ENCODE data around the gene FOXJ2. TPM values are rescaled to one million over a fixed set of nuclear protein-coding genes. Genes with fewer than 3 reads are reported as not detected.
"Not testable (repeated sequence)": the region's sequence is repeated elsewhere in the genome, so short reads cannot be mapped to it uniquely, and the experiment has no call there.

FOXJ2 gene
- polyA plus RNA-seq, 1 experiment, result 5.7 TPM

GRCh38 chr12:8081251-8081920 is 48.9 kb downstream of the FOXJ2 start:
- Histone ChIP-seq H3K27me3 (ENCODE audit: control insufficient read depth, insufficient read depth, low read length) (no peaks in the 10 kb centered on the region), H3K9me3 (ENCODE audit: control insufficient read depth, insufficient read depth, low read length) (no peaks in the 10 kb centered on the region), H3K4me3 (ENCODE audit: low read depth, low read length) (peak overlapping the region; percentile 98), H3K27ac (ENCODE audit: low read depth, low read length) (peak overlapping the region; percentile 88)
- no peak for DNase-seq (ENCODE audit: low read depth, low spot score)
- no peak for TF ChIP-seq CTCF (IDR thresholded peaks at IDR 0.05; ENCODE audit: low read depth, low read length)
- POLR2A ChIA-PET, result interaction anchor here (0.6 kb wide), 1 partner anchor 191 kb away, joined by 3 read pairs; no protein-coding TSS in a partner anchor
- CTCF ChIA-PET, result interaction anchor here (1.0 kb wide), 2 partner anchors 35 to 121 kb away, joined by 3 to 5 read pairs; no protein-coding TSS in a partner anchor

GRCh38 chr12:8082808-8083100 is 50.2 kb downstream of the FOXJ2 start:
- H3K27ac ChIP-seq (ENCODE audit: low read depth, low read length), result no peak overlapping the region
- ChIA-PET POLR2A (interaction anchor here (0.5 to 0.9 kb wide), 3 partner anchors 13 to 117 kb away, joined by 3 to 4 read pairs (median 4); no protein-coding TSS in a partner anchor), CTCF (interaction anchor here (0.6 kb wide), 2 partner anchors 9 to 1155 kb away, joined by 3 read pairs; no protein-coding TSS in a partner anchor)
- H3K27me3 ChIP-seq (ENCODE audit: control insufficient read depth, insufficient read depth, low read length), result no peaks in the 10 kb centered on the region
- H3K4me3 ChIP-seq (ENCODE audit: low read depth, low read length), result peak overlapping the region; percentile 98
- DNase-seq (ENCODE audit: low read depth, low spot score), result no peak
- H3K9me3 ChIP-seq (ENCODE audit: control insufficient read depth, insufficient read depth, low read length), result no peaks in the 10 kb centered on the region
- TF ChIP-seq CTCF (IDR thresholded peaks at IDR 0.05; ENCODE audit: low read depth, low read length), result no peak

GRCh38 chr12:8084351-8084750 is 51.8 kb downstream of the FOXJ2 start:
- POLR2A ChIA-PET; H3K27me3 ChIP-seq (ENCODE audit: control insufficient read depth, insufficient read depth, low read length); H3K4me3 ChIP-seq (ENCODE audit: low read depth, low read length); H3K27ac ChIP-seq (ENCODE audit: low read depth, low read length); DNase-seq (ENCODE audit: low read depth, low spot score); H3K9me3 ChIP-seq (ENCODE audit: control insufficient read depth, insufficient read depth, low read length): not testable (repeated sequence)
- CTCF ChIA-PET, result interaction anchor here (0.6 to 1.2 kb wide), 4 partner anchors 25 to 1733 kb away, joined by 3 to 4 read pairs (median 3); no protein-coding TSS in a partner anchor

GRCh38 chr12:8087666-8088065 is 55.1 kb downstream of the FOXJ2 start:
- TF ChIP-seq CTCF (IDR thresholded peaks at IDR 0.05; ENCODE audit: low read depth, low read length), result no peak
- Histone ChIP-seq H3K9me3 (ENCODE audit: control insufficient read depth, insufficient read depth, low read length) (no peaks in the 10 kb centered on the region), H3K4me3 (ENCODE audit: low read depth, low read length) (no peak overlapping the region), H3K27ac (ENCODE audit: low read depth, low read length) (no peak overlapping the region), H3K27me3 (ENCODE audit: control insufficient read depth, insufficient read depth, low read length) (no peaks in the 10 kb centered on the region)
- POLR2A ChIA-PET, result no interaction called here
- CTCF ChIA-PET, result interaction anchor here (0.5 to 2.1 kb wide), 4 partner anchors 9 to 143 kb away, joined by 3 to 10 read pairs (median 6); no protein-coding TSS in a partner anchor
- DNase-seq (ENCODE audit: low read depth, low spot score), result no peak

GRCh38 chr12:8088574-8088973 is 56.1 kb downstream of the FOXJ2 start:
- POLR2A ChIA-PET, result no interaction called here
- no peaks in the 10 kb centered on the region for H3K9me3 ChIP-seq (ENCODE audit: control insufficient read depth, insufficient read depth, low read length)
- no peaks in the 10 kb centered on the region for H3K27me3 ChIP-seq (ENCODE audit: control insufficient read depth, insufficient read depth, low read length)
- no peak for DNase-seq (ENCODE audit: low read depth, low spot score)
- CTCF ChIA-PET, result interaction anchor here (1.8 to 2.1 kb wide), 2 partner anchors 10 to 21 kb away, joined by 8 to 10 read pairs; no protein-coding TSS in a partner anchor
- no peak overlapping the region for H3K4me3 ChIP-seq (ENCODE audit: low read depth, low read length)
- H3K27ac ChIP-seq (ENCODE audit: low read depth, low read length), result no peak overlapping the region
- no peak for TF ChIP-seq CTCF (IDR thresholded peaks at IDR 0.05; ENCODE audit: low read depth, low read length)

GRCh38 chr12:8089277-8089676 is 56.8 kb downstream of the FOXJ2 start:
- H3K4me3 ChIP-seq (ENCODE audit: low read depth, low read length); CTCF ChIA-PET; H3K27me3 ChIP-seq (ENCODE audit: control insufficient read depth, insufficient read depth, low read length); H3K9me3 ChIP-seq (ENCODE audit: control insufficient read depth, insufficient read depth, low read length); DNase-seq (ENCODE audit: low read depth, low spot score); H3K27ac ChIP-seq (ENCODE audit: low read depth, low read length); POLR2A ChIA-PET: not testable (repeated sequence)
